GM21737 (cell line): ENCODE measurements around the gene PRF1.
"Not testable (repeated sequence)": the region's sequence is repeated elsewhere in the genome, so short reads cannot be mapped to it uniquely, and the experiment has no call there.

Experiments
- ATAC-seq: cut with Tn5 transposase; IDR thresholded peaks from one replicate; pipeline ENCODE4 v1.9.1; 2021; ENCODE audit warnings: mild to moderate bottlenecking, moderate library complexity; ENCODE audit not compliant: unreplicated experiment

The PRF1 gene

GRCh38 chr10:70602665-70603448 lies at the start of gene PRF1:
Gene PRF1 (minus strand): TSS chr10:70602741. CDS start chr10:70600902, 1,839 bp downstream.
- ATAC-seq: no peak

- no peak for ATAC-seq
Measured at GRCh38 chr10:70651661-70652060, 49.1 kb upstream of the PRF1 start.

- no peak for ATAC-seq
Measured at GRCh38 chr10:70650718-70651117, 48.2 kb upstream of the PRF1 start.

- no peak for ATAC-seq
Measured at GRCh38 chr10:70650104-70650503, 47.6 kb upstream of the PRF1 start.

- no peak for ATAC-seq
Measured at GRCh38 chr10:70649526-70649925, 47.0 kb upstream of the PRF1 start.

GRCh38 chr10:70648427-70648826 lies 45.9 kb upstream of the PRF1 start:
- no peak for ATAC-seq

- ATAC-seq: no peak
Measured at GRCh38 chr10:70647086-70647485, 44.5 kb upstream of the PRF1 start.

- ATAC-seq: not testable (repeated sequence)
Measured at GRCh38 chr10:70644959-70645358, 42.4 kb upstream of the PRF1 start.

- not testable (repeated sequence) for ATAC-seq
Measured at GRCh38 chr10:70643272-70643671, 40.7 kb upstream of the PRF1 start.

- ATAC-seq: not testable (repeated sequence)
Measured at GRCh38 chr10:70639640-70640383, 37.3 kb upstream of the PRF1 start.

GRCh38 chr10:70634515-70634914 lies 32.0 kb upstream of the PRF1 start:
- ATAC-seq: not testable (repeated sequence)

- no peak for ATAC-seq
Measured at GRCh38 chr10:70634011-70634410, 31.5 kb upstream of the PRF1 start.

GRCh38 chr10:70631735-70632134 lies 29.2 kb upstream of the PRF1 start:
- not testable (repeated sequence) for ATAC-seq

GRCh38 chr10:70629338-70629737 lies 26.8 kb upstream of the PRF1 start:
- no peak for ATAC-seq

GRCh38 chr10:70626056-70626455 lies 23.5 kb upstream of the PRF1 start:
- no peak for ATAC-seq

- ATAC-seq: no peak
Measured at GRCh38 chr10:70622981-70623844, 20.7 kb upstream of the PRF1 start.

GRCh38 chr10:70622541-70622940 lies 20.0 kb upstream of the PRF1 start:
- no peak for ATAC-seq

- no peak for ATAC-seq
Measured at GRCh38 chr10:70621503-70622078, 19.1 kb upstream of the PRF1 start.

GRCh38 chr10:70620020-70620289 lies 17.4 kb upstream of the PRF1 start:
- no peak for ATAC-seq

GRCh38 chr10:70619271-70620019 lies 16.9 kb upstream of the PRF1 start:
- ATAC-seq: no peak
